Transverse colon (tissue), 4 donors: ENCODE data around the gene SCN2A. TPM values are rescaled to one million over a fixed set of nuclear protein-coding genes. Genes with fewer than 3 reads are reported as not detected.

Experiments
- DNase-seq: peaks from one replicate; pipeline ENCODE4 v3.0.0-alpha.2; 2019
- H3K27ac ChIP-seq, 4 donors: fragments of 200-600 bp; sonication (generic); 2 replicates each; pipeline ENCODE4 v1.5.1; 2016 to 2018; ENCODE audit warnings: inconsistent platforms in 4 of 4
- H3K27me3 ChIP-seq: fragments of 200-600 bp; sonication (generic); 2 replicates; pipeline ENCODE4 v1.5.1; 2017; ENCODE audit warnings: inconsistent platforms
- H3K36me3 ChIP-seq, 4 donors: fragments of 200-600 bp; sonication (generic); 2 replicates each; pipeline ENCODE4 v1.5.1; 2017 to 2019; ENCODE audit warnings: inconsistent platforms in 4 of 4
- H3K4me1 ChIP-seq, 4 donors: fragments of 200-600 bp; sonication (generic); 2 replicates each; pipeline ENCODE4 v1.5.1; 2017 to 2020; ENCODE audit warnings: inconsistent platforms in 4 of 4
- H3K4me3 ChIP-seq, 4 donors: fragments of 200-600 bp; sonication (generic); 1 replicate in 1 of 4; 2 replicates in 3 of 4; pipeline versions ENCODE4 v1.5.1 to v1.6.1; 2017 to 2019; ENCODE audit warnings: inconsistent platforms in 4 of 4
- H3K9me3 ChIP-seq, 2 donors: fragments of 200-600 bp; sonication (generic); 2 replicates each; pipeline ENCODE4 v1.5.1; 2017 to 2019; ENCODE audit warnings: inconsistent platforms in 2 of 2
- CTCF ChIP-seq, 5 experiments: fragments of 200-600 bp in 3 of 5; fragments of 450-650 bp in 2 of 5; sonication (generic) in 3 of 5; IDR thresholded peaks; 1 replicate in 2 of 5; 2 replicates in 3 of 5; pipeline ENCODE4 v1.5.1; 2016 to 2017; ENCODE audit warnings: antibody characterized with exemption in 5 of 5, inconsistent platforms in 3 of 5, mild to moderate bottlenecking in 2 of 5, moderate library complexity in 1 of 5
- EP300 ChIP-seq: sonication (generic); formaldehyde crosslinking; IDR thresholded peaks from one replicate; pipeline ENCODE4 v1.6.1; 2017; ENCODE audit warnings: antibody characterized with exemption, low read depth
- POLR2A ChIP-seq: fragments of 450-650 bp; IDR thresholded peaks from one replicate; pipeline ENCODE4 v1.6.1; 2016; ENCODE audit warnings: antibody characterized with exemption, mild to moderate bottlenecking, moderate library complexity
- POLR2AphosphoS5 ChIP-seq, 3 donors: sonication (generic); formaldehyde crosslinking; IDR thresholded peaks; one replicate each; pipeline ENCODE4 v1.6.1; 2016; ENCODE audit warnings: antibody characterized with exemption in 3 of 3
- WGBS, 2 donors: methylation state at CpG; one replicate each; pipeline ENCODE4 v1.1.5; 2018; ENCODE audit warnings: low coverage in 1 of 2; 5-methylcytosine and 5-hydroxymethylcytosine counted together
- in situ Hi-C, 4 donors: fragments of 200-750 bp; cut with MboI; loops; one replicate each; pipeline versions ENCODE4 v1.15.0 to v1.15.1; 2017; ENCODE audit warnings: low sequenced_read_pairs in 3 of 4, low pct_ligation_motif_present in 1 of 4, low pct_unique_long_range_greater_than_20kb in 1 of 4
- intact Hi-C: fragments of 100-400 bp; cut with DNase I; formaldehyde crosslinking; loops from one replicate; pipeline ENCODE4 v1.15.1; 2023; ENCODE audit warnings: low total_unique reads
- total RNA-seq, 4 donors: library from RNA; depleted of rRNA; stranded (reverse); fragments of >200 nt; gene quantifications; one replicate each; pipeline ENCODE4 v1.1.0, GENCODE V29; 2016

SCN2A gene
- total RNA-seq, 4 donors from 2014 or later: 0.14 to 0.32 TPM; not detected in 2

- H3K27me3 ChIP-seq: no peaks in the 10 kb centered on the region
- no peak overlapping the region for H3K4me3 ChIP-seq
- H3K9me3 ChIP-seq: peaks cover 0 to 5% of the 10 kb centered on the region in 2 donors
- in situ Hi-C loops (loop anchor here (25.0 kb wide), 2 partner anchors 267 to 442 kb away; no protein-coding TSS in a partner anchor), intact Hi-C loops (no loop called here)
- no peak for TF ChIP-seq CTCF (IDR thresholded peaks at IDR 0.05)
- TF ChIP-seq POLR2AphosphoS5 (IDR thresholded peaks at IDR 0.05): no peak
- no peak for TF ChIP-seq POLR2A
- no peak for TF ChIP-seq EP300
- no peaks in the 10 kb centered on the region for H3K4me1 ChIP-seq
- DNase-seq: no peak
- no peaks in the 10 kb centered on the region for H3K36me3 ChIP-seq
- no peak overlapping the region for H3K27ac ChIP-seq
Observed at GRCh38 chr2:165420231-165420630, 181.0 kb downstream of the SCN2A start.

DNA sequence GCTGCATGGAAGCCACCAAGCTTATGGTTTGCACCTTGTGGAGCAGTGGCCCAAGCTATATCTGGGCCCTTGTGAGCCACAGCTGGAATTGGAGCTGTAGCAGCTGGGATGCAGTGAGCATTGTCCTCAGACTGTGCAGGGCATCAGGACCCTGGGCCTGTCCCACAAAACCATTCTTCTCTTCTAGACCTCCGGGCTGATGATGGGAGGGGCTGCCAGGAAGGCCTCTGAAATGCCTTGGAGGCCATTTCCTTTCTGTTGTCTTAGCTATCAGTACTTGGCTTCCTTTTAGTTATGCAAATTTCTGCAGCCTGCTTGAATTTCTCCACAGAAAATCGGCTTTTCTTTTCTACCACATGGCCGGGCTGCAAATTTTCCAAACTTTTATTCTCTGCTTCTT lies 183.9 kb downstream of the SCN2A start:
- Histone ChIP-seq H3K27ac (no peak overlapping the region), H3K27me3 (no peaks in the 10 kb centered on the region), H3K36me3 (no peaks in the 10 kb centered on the region), H3K9me3 (no peaks in the 10 kb centered on the region), H3K4me3 (no peak overlapping the region), H3K4me1 (no peaks in the 10 kb centered on the region)
- no peak for TF ChIP-seq POLR2AphosphoS5 (IDR thresholded peaks at IDR 0.05)
- no peak for TF ChIP-seq POLR2A
- TF ChIP-seq EP300: no peak
- no peak for TF ChIP-seq CTCF (IDR thresholded peaks at IDR 0.05)
- WGBS, 2 donors: 82 to 88% methylated on average over 2 to 3 of the region's 3 CpGs
- intact Hi-C loops: no loop called here
- in situ Hi-C loops: loop anchor here (25.0 kb wide), 2 partner anchors 264 to 439 kb away; no protein-coding TSS in a partner anchor
- no peak for DNase-seq

DNA sequence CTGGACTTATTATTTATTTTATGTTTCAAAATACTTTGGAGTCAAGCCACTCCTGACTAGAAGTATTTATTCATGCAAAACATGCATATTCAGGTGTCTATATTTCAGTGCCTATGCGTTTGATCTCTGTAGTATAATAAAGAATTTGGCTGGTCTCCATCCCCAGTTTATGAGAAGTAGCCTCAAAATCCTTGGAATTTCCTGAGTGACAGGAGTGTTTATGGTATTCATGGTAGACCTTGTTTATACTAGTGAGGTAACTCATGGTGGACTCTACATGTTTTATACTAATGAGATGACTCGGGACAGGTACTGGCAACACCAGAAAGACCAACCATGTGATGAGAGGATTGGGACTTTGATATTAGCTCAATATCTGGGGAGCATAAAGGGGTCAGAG lies 186.3 kb downstream of the SCN2A start:
- Histone ChIP-seq H3K9me3 (no peaks in the 10 kb centered on the region), H3K27me3 (no peaks in the 10 kb centered on the region), H3K4me3 (no peak overlapping the region), H3K27ac (no peak overlapping the region), H3K36me3 (no peaks in the 10 kb centered on the region), H3K4me1 (no peaks in the 10 kb centered on the region)
- TF ChIP-seq EP300: no peak
- TF ChIP-seq POLR2AphosphoS5 (IDR thresholded peaks at IDR 0.05): no peak
- no peak for TF ChIP-seq POLR2A
- no peak for TF ChIP-seq CTCF (IDR thresholded peaks at IDR 0.05)
- intact Hi-C loops: no loop called here
- WGBS, 2 donors: 80 to 86% methylated on average over 2 of the region's 2 CpGs
- no peak for DNase-seq
- in situ Hi-C loops: no loop called here

GRCh38 chr2:165427686-165428085 lies 188.5 kb downstream of the SCN2A start:
- DNase-seq: no peak
- Histone ChIP-seq H3K36me3 (no peaks in the 10 kb centered on the region), H3K27ac (no peak overlapping the region), H3K9me3 (no peaks in the 10 kb centered on the region), H3K4me3 (no peak overlapping the region), H3K27me3 (no peaks in the 10 kb centered on the region), H3K4me1 (no peaks in the 10 kb centered on the region)
- WGBS, 2 donors: 85% methylated on average over 4 of the region's 4 CpGs; no CpG with 5 or more reads in 1 of the 2 donors
- intact Hi-C loops: no loop called here
- in situ Hi-C loops: no loop called here
- TF ChIP-seq POLR2A (no peak), CTCF (IDR thresholded peaks at IDR 0.05) (no peak), EP300 (no peak), POLR2AphosphoS5 (IDR thresholded peaks at IDR 0.05) (no peak)
